ENCODE measurements around the gene LSS. TPM values are rescaled to one million over a fixed set of nuclear protein-coding genes. Genes with fewer than 3 reads are reported as not detected.

LSS gene
- 55.0 and 61.0 TPM in 2 replicates for total RNA-seq

DNA sequence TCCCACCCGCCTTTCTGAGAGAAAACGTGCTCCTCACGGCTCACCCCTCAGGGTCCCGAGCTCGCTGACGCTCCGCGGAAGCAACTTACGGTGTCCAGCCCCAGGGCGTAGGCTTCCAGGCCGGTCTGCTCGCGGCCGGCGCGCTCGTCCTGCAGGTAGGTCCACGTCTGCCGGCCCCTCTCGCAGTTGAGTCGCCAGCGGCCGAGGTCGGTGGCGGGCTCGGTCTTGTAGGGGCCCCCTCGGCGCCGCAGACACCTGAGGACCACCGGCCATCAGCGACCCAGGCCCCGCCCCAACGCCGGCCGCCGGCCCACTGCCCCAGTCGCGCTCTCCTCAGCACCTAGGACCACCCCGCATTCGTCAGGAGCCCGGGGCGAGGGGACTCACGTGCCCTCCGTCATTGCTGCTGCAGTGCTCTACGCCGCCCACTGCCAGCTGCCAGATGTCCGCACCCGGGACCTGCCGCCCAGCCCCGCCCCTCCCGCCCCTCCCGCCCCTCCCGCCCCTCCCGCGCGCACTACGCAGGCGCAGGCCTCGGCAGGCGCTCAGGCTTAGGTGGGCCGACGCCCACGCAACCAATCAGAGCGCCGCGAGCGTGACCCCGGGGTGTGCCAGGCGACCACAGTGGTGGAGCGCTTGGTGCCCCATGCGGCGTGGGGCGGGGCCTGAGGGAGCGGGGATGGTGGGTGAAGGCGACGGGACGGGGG is at the start of gene LSS:
Gene LSS, minus strand, starts transcription at position 430 of the 707 bp plus-strand sequence. Its CDS starts 29 bp downstream, at position 401.
- DNase-seq (ENCODE audit: low read depth in 2 of 2) = peak; percentile 93 to 99

DNA sequence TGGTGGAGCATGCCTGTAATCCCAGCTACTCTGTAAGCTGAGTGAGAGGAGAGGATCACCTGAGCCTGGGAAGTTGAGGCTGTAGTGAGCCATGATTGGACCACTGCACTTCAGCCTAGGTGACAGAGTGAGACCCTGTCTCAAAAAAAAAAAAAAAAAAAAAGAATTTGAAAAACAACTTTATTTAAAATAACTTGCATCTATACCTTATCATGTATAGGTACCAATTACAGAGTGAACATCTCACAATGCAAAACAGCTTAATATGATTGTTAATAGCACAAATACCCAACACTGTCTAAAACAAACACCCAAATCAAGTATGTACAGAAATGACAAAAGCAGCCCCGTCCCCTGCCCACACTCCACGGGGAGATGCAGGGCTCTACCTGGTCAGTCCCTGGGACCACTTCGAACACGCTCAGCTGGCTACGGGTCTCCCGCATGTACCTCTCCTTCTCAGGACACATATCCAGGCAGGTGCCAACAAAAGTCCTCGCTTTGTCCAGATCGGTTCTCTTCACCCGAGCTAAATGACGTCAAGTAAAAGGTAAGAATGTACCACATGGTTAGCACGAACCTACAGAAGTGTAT is 46.3 kb upstream of the LSS start:
- DNase-seq (ENCODE audit: low read depth in 2 of 2) = no peak

DNA sequence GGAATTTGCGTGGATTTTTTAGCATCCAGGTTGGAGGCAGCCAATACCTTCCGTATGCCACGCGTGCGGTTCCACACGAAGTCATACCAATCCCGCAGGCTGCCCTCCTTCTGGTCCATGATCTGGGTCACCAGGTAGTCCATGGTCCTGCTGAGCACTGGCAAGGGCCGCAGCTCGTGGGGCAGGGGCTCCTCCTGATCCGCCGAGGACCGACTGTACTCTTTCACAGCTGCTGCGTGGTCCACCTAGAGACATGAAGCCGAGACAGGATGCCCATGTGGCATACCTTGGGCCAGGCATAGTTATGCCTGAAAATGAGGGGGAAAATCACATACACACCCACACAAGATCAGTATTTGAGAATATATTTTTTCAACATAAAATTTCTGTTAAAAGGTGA is 44.8 kb upstream of the LSS start:
- no peak for DNase-seq (ENCODE audit: low read depth in 2 of 2)

GRCh38 chr21:46269466-46269865 is 40.9 kb upstream of the LSS start:
- DNase-seq (ENCODE audit: low read depth in 2 of 2) = no peak

DNA sequence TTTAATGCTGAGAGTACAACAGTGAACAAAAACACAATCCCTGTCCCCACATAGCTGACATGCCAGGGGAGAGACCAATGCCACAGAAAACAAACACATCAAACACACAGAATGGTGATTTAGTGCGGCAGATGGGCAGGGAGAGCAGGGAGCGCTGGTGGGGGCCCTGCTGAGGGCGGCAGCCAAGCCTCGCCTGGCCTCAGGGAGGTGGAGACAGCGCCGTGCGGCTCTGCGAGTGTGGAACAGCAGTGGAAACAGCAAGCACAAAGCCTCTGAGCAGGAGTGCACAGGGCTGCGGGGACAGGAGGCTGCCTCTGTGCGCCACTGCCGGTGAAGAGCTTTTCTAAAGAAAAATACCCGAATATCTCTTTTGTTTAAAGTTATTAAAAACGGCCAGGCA is 39.8 kb upstream of the LSS start:
- no peak for DNase-seq (ENCODE audit: low read depth in 2 of 2)

- no peak for DNase-seq (ENCODE audit: low read depth in 2 of 2)
Observed at GRCh38 chr21:46266946-46267345, 38.4 kb upstream of the LSS start.

- no peak for DNase-seq (ENCODE audit: low read depth in 2 of 2)
Observed at GRCh38 chr21:46265736-46266525, 37.4 kb upstream of the LSS start.

GRCh38 chr21:46264690-46265144 is 36.1 kb upstream of the LSS start:
- DNase-seq (ENCODE audit: low read depth in 2 of 2) = no peak

DNA sequence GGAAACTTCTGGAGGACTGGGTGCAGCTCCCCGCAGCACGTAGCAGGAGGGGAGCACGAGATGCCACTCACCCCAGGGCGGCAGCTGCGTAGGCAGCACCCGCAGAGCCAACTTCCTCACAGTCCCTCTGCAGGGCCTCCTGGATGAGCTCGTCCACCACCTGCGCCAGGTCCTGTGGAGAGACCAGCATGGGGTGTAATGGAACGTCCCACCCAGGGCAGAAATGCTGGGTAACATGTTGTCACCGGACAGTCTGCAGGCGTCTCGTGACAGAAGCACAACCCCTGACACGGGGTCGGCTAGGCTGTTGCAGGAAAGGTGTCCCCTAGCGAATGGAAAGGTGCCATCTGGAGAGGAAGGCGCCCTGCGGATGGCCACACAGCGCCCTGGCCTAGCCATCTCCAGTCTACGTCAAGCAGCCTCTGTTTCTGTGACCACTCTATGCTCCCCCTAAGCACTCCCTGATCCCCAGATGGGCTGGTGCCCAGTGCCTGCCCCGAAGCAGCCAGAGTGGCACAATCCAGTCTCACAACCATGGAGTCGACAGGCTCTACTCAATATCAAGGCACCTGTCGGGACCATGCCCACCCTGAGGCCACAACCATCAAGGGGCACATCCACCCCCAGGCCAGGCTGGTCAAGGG is 35.6 kb upstream of the LSS start:
- DNase-seq (ENCODE audit: low read depth in 2 of 2) = no peak

DNA sequence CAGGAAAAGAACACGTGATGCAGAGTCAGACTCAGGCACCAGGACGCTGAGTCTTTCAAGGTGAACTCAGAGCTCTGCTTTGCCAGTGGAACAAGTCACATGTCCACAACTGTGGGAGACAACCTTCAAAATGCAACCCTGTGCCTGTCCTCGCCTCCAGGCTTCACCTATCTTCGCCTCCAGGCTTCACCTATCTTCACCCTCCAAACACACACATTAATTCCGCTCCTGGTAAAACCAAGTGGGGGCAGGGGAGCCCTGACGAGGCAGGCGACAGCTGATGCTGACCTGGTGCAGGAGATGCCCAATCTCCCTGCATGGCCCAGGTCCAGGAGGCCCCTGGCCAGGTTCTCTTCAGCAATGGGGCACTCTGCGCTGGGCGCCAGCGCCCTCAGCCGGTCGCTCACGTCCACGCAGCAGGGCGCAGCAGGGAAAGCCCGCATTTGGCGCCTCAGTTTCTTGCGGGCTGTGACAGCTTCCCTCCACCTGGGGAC is 28.0 kb upstream of the LSS start:
- DNase-seq (ENCODE audit: low read depth in 2 of 2) = no peak

DNA sequence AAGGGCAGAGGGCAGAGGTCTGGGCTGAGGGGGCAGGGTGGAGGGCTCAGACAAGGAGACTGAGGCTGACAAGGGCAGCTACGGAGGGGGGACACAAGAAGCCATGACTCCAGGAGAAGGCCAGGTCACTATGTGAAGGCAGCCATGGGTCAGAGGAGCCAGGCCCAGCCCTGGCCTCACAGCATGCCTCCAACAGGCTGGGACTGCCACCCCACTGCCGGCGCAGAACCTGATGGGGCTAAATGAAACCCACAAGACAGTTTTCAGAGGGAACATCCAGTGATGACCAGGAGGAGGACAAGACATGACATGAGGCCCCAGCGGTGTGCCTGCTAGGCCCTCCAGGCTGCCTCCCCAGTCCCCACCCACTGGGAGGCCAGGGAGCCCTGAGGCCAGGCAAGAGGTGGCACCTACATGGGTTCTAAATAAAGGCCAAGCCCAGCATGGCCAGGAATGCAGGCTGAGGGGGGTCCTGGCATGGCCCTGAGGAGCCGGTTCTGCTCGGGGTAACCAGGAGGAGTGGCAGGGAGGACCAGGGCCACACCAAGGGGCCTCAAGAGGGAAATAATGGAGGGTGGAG is 27.3 kb upstream of the LSS start:
- no peak for DNase-seq (ENCODE audit: low read depth in 2 of 2)

DNA sequence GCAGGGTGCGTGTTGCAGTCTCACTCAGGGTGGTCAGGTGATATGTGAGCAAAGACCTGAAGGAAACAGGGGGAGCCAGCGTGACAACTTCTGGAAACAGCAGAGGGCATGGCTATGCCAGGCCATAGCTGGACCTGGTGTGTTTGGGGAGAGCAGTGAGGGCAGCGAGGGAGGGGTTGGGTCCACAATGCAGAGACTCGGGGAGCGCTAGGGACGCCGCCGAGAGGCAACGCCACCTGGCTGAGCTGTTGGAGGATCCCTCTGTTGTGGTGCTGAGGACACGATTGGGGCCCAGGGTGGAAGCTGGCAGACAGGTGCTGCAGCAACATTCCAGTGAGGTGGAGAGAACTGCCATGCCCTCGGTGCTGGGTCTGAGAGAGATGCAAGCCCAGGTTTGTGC is 26.6 kb upstream of the LSS start:
- DNase-seq (ENCODE audit: low read depth in 2 of 2) = no peak

DNA sequence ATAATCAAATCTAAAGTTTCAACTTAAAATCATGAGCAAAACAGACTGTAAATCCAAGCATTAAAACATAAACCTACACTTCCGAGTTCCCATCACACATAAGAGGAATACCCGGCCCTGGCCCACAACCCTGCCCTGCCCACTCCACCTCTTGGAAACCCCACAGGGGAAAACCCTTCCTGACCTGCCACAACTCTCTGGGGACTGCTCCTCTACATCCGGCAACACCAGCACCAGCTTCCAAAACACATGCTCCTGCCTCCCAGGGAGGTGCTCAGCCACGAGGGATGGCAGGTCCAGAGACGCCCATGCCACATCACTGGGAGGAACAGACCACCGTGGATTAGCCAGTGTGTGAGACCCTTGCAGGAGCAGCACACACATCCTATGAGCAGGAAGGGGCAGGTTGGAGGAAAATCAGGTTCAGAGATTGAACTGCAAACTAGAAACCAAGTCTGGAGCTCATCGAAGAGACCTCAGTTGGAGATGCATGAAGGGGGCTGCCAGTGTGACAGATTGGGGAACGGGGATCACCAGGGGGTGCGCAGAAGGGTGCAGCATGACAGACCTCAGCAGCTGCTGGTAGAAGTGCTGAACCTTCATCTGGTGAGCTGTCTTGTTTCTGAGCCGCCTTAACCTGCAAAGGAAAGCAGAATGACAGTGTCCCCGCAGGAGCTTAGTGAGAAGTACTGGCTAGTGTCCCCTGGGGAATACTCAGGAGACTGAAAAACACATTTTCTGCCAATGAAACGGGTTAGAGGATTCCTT is 25.8 kb upstream of the LSS start:
- DNase-seq (ENCODE audit: low read depth in 2 of 2) = no peak

GRCh38 chr21:46253610-46254124 is 25.1 kb upstream of the LSS start:
- peak in 1 of 2 donors; percentile 8 for DNase-seq (ENCODE audit: low read depth in 2 of 2)

DNA sequence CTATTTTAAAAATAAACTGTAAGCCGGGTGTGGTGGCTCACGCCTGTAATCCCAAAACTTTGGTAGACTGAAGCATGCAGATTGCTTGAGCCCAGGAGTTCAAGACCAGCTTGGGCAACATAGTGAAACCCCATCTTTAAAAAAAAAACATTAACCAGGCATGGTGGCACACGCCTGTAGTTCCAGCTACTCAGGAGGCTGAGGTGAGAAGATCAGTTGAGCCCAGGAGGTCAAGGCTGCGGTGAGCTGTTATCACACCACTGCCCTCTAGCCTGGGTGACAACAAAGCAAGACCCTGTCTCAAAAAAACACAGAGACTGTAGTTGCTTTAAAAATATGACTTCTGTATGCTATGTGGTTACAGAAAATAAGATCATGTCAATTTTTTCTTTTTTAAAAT is 24.3 kb upstream of the LSS start:
- DNase-seq (ENCODE audit: low read depth in 2 of 2) = no peak

- DNase-seq (ENCODE audit: low read depth in 2 of 2) = no peak
Observed at GRCh38 chr21:46250146-46250725, 21.7 kb upstream of the LSS start.

GRCh38 chr21:46248827-46249226 is 20.3 kb upstream of the LSS start:
- no peak for DNase-seq (ENCODE audit: low read depth in 2 of 2)

DNA sequence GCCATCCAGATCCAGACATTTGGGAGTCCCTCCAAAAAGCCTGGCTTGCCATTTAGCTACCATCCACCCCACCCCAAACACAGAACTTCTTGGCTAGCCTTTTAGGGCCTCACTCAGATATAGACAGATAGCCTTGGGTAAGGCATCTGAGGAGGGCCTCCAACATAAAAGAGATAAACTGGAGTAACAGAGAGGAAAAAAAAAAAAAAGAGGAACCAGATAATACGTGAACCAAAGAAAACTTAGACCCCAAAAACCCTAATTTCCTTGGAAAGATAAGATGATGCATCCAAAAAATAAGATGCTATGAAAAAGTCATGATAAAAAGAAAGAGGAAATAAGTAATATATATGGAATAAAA is 19.8 kb upstream of the LSS start:
- DNase-seq (ENCODE audit: low read depth in 2 of 2) = no peak

DNA sequence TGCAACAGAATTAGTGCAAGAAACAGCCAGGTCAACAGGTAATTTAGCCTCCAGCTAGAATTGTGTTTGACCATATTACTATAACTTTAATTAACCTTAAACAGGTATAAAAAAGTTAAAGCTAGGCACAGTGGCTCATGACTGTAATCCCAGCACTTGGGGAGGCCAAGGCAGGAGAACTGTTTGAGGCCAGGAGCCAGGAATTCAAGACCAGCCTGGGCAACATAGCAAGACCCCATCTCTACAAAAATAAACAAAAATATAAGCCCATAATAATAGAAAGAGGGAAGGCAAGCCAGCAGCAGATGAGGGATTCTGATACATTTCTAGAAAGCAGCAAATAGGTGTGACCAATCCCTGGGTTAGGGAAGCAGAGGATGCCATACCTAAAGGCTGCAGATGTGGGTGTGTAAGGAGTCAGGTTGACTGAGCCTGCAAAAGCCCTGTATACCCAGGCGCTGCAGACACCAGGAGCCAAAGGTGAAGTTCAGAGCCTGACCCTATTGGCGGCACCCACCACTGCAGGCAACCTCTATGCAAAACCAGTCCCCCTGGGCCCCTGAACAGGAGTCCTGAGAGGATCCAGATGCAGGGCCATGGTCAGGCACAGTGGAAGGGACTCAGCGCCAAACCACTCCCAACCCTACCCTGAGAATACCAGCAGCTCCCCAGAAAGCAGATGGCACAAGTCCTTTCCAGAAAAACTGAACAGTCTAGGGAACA is 19.3 kb upstream of the LSS start:
- DNase-seq (ENCODE audit: low read depth in 2 of 2) = no peak

DNA sequence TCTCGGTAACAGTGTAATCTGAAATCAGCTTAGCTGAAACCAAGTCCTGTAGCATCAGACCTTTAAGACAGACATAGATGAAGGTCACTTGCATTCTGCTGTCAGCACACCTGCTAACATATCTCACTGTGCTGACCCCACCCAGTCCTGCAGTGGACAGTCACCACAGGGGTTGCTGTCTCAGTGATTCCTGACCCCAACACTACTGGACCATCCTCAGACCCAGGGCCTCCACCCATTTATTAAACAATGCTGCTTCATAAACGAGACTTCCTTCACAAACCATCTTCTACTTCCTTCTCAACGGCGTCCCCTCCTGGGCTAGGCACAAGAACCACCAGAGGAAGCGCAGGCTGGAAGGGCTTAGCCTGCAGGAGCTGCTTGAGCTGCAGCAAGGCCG is 17.8 kb upstream of the LSS start:
- no peak for DNase-seq (ENCODE audit: low read depth in 2 of 2)
